Left lung (tissue), 10 donors: ENCODE data around the gene KRTAP16-1. TPM values are rescaled to one million over a fixed set of nuclear protein-coding genes. Genes with fewer than 3 reads are reported as not detected.

ENCODE experiments used
- ATAC-seq: fragments of 200-7000 bp; cut with Tn5 transposase; one replicate; pipeline ENCODE4 v1.9.1; 2020; ENCODE audit warnings: moderate library complexity
- DNase-seq, 4 donors: peaks; one replicate each; pipeline ENCODE4 v3.0.0-alpha.2; 2013 to 2020
- H3K27ac ChIP-seq, 2 donors: fragments of 200-600 bp; sonication (generic) in 1 of 2; one replicate each; pipeline versions ENCODE4 v1.5.0 to v1.8.0; 2020 to 2021
- H3K27me3 ChIP-seq, 2 donors: fragments of 200-600 bp; sonication (generic) in 1 of 2; one replicate each; pipeline versions ENCODE4 v1.5.0 to v1.8.0; 2020 to 2021
- H3K36me3 ChIP-seq, 2 donors: fragments of 200-600 bp; sonication (generic) in 1 of 2; one replicate each; pipeline versions ENCODE4 v1.5.0 to v1.8.0; 2020 to 2021
- H3K4me1 ChIP-seq, 2 donors: fragments of 200-600 bp; one replicate each; pipeline ENCODE4 v1.8.0; 2021
- H3K4me3 ChIP-seq, 2 donors: fragments of 200-600 bp; sonication (generic) in 1 of 2; one replicate each; pipeline versions ENCODE4 v1.5.0 to v1.8.0; 2020 to 2021; ENCODE audit warnings: mild to moderate bottlenecking in 1 of 2
- H3K9me3 ChIP-seq, 2 donors: fragments of 200-600 bp; sonication (generic) in 1 of 2; one replicate each; pipeline versions ENCODE4 v1.5.0 to v1.8.0; 2020 to 2021
- CTCF ChIP-seq, 2 donors: fragments of 200-600 bp; sonication (generic) in 1 of 2; IDR thresholded peaks; one replicate each; pipeline versions ENCODE4 v1.5.0 to v1.8.0; 2021; ENCODE audit warnings: antibody characterized with exemption in 2 of 2
- intact Hi-C, 2 donors: fragments of 100-400 bp; cut with DNase I; formaldehyde crosslinking; loops; one replicate each; pipeline versions ENCODE4 v1.11.2 to v1.14.2; 2022
- polyA plus RNA-seq, 6 donors: library from polyadenylated mRNA; unstranded; fragments of 120-200 nt; gene quantifications; one replicate each; pipeline ENCODE4 v1.2.1, GENCODE V29; 2013; ENCODE audit not compliant: insufficient read length in 6 of 6
- total RNA-seq, 2 donors: library from RNA; stranded (reverse); fragmentation: NEBNext Ultra II Directional; extraction: Animal tissue kit (Norgen Biotek cat#: 25700); gene quantifications; one replicate each; pipeline ENCODE4 v1.2.1, GENCODE V29; 2021
- donor health status: DM: no; HTN: yes; CAD: no.
- donor health status: DM: no; HTN: no; CAD: no.

Gene KRTAP16-1
- total and polyA plus RNA-seq, 8 donors, result not detected

DNA sequence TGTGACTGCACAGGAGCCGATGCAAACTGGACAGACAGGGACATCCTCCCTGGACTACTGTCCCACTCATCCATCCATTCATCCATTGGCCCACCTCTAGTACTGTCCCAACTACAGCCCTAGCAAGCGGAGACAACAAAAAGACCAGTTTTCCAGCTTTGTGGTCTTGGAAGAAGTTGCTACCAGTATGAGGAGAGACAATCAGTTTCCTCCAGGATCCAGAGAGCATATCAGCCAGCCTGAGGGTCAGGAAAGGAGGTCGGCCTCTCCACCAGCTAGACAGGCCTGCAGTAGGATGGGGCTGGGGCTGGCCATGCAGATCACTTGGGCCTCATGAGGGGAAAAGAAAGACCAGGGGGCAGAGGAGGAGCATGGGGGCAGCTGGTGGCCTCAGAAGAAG lies 24.7 kb upstream of the KRTAP16-1 start:
- Histone ChIP-seq H3K9me3 (no peaks in the 10 kb centered on the region), H3K27ac (no peak overlapping the region), H3K4me3 (no peak overlapping the region), H3K4me1 (no peaks in the 10 kb centered on the region), H3K27me3 (no peaks in the 10 kb centered on the region), H3K36me3 (no peaks in the 10 kb centered on the region)
- TF ChIP-seq CTCF (IDR thresholded peaks at IDR 0.05), result no peak
- ATAC-seq (no peak), DNase-seq (no peak)
- intact Hi-C loops, result no loop called here

- intact Hi-C loops, result no loop called here
These were observed 24.0 kb upstream of the KRTAP16-1 start for GRCh38 chr17:41333098-41333497.

GRCh38 chr17:41332239-41332638 lies 23.1 kb upstream of the KRTAP16-1 start:
- H3K9me3 ChIP-seq, result no peaks in the 10 kb centered on the region
- ATAC-seq, result no peak
- H3K36me3 ChIP-seq, result no peaks in the 10 kb centered on the region
- no peak for DNase-seq
- H3K4me3 ChIP-seq, result no peak overlapping the region
- no peaks in the 10 kb centered on the region for H3K4me1 ChIP-seq
- no peak for TF ChIP-seq CTCF (IDR thresholded peaks at IDR 0.05)
- no peaks in the 10 kb centered on the region for H3K27me3 ChIP-seq
- no peak overlapping the region for H3K27ac ChIP-seq
- intact Hi-C loops, result no loop called here

More at GRCh38 chr17:41333098-41333497, 24.0 kb upstream of the KRTAP16-1 start:
- Histone ChIP-seq H3K9me3 (no peaks in the 10 kb centered on the region), H3K27ac (no peak overlapping the region), H3K4me3 (no peak overlapping the region), H3K27me3 (no peaks in the 10 kb centered on the region), H3K36me3 (no peaks in the 10 kb centered on the region), H3K4me1 (no peaks in the 10 kb centered on the region)
- no peak for TF ChIP-seq CTCF (IDR thresholded peaks at IDR 0.05)
- ATAC-seq (no peak), DNase-seq (no peak)

- DNase-seq (no peak), ATAC-seq (no peak)
- no peak for TF ChIP-seq CTCF (IDR thresholded peaks at IDR 0.05)
- H3K27me3 ChIP-seq, result no peaks in the 10 kb centered on the region
- no peak overlapping the region for H3K4me3 ChIP-seq
- no peaks in the 10 kb centered on the region for H3K4me1 ChIP-seq
- H3K27ac ChIP-seq, result no peak overlapping the region
- intact Hi-C loops, result no loop called here
- no peaks in the 10 kb centered on the region for H3K9me3 ChIP-seq
- H3K36me3 ChIP-seq, result no peaks in the 10 kb centered on the region
These were observed 22.5 kb upstream of the KRTAP16-1 start for GRCh38 chr17:41331606-41332005.

GRCh38 chr17:41329279-41329948 lies 20.3 kb upstream of the KRTAP16-1 start:
- Histone ChIP-seq H3K36me3 (no peaks in the 10 kb centered on the region), H3K9me3 (no peaks in the 10 kb centered on the region), H3K27ac (no peak overlapping the region), H3K4me1 (no peaks in the 10 kb centered on the region), H3K4me3 (no peak overlapping the region), H3K27me3 (no peaks in the 10 kb centered on the region)
- TF ChIP-seq CTCF (IDR thresholded peaks at IDR 0.05), result peak; percentile 31 to 67
- peak; percentile 86 for ATAC-seq
- intact Hi-C loops, result no loop called here
- peak in 3 of 4 donors; percentile 24 to 74 (median 27) for DNase-seq
